ENCODE data around the gene TTC33.

- no peak for TF ChIP-seq CTCF (IDR thresholded peaks at IDR 0.05 in 8 of 11, conservative IDR thresholded peaks at IDR 0.05 in 3 of 11)
- TF ChIP-seq POLR2A (IDR thresholded peaks at IDR 0.05) = no peak
- TF ChIP-seq POLR2AphosphoS5 (IDR thresholded peaks at IDR 0.05) = no peak
Observed at GRCh38 chr5:40735609-40736008, 20.2 kb downstream of the TTC33 start.

Data from spleen (tissue), 7 donors.